GM12873 (cell line): ENCODE results near the gene TPPP2.

Experiments
- CTCF ChIP-seq: IDR thresholded peaks from 2 replicates; pipeline ENCODE4 v1.5.1; 2012; ENCODE audit warnings: low read depth, mild to moderate bottlenecking, moderate library complexity, low read length, control low read depth; ENCODE audit not compliant: insufficient read depth; ENCODE audit errors: missing control alignments

Gene TPPP2

DNA sequence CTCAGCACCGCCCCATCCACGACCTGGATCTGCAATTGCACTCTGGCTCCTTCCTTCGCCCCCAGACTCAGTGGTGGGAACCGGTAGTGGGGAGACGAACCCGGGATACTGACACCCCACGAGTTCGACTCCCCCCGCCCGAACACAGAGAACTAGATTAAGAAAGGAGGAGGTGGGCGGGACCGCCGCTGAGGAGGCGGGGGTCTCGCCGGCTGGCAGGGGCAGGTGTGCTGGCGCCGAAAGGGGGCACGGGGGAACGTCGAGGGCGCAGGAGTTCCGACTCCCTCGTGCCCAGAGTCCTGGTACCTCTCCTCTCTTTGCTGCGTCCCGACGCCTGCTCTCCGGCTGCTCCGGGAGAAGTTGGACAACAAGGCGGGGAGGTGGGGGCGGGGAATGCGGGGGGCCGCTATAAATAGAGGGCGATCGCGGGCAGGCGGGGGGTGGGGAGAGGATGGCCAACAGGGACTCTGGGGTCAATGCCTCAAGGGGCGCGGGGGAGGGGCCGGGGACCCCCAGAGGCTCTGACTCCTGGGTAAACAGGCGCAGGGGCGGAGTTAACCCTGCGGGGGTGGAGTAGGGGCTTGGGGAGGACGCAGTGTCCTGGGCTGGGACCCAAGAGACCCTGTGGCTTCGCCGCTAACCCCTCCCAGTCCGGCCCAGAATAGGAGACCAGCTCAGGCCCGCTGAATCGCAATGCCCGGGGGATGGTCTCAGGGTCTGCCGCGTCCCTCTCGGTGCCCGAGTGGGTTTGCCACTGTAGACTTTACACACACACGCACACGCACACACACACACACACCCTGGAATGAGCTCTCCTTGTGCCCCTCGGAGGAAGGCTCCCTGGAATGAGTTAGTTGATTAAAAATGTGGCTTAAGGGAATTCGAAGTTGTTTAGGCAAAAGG, 4.4 kb upstream of the TPPP2 start:
- no peak for TF ChIP-seq CTCF

GRCh38 chr14:21026274-21026987, 3.6 kb upstream of the TPPP2 start:
- no peak for TF ChIP-seq CTCF

DNA sequence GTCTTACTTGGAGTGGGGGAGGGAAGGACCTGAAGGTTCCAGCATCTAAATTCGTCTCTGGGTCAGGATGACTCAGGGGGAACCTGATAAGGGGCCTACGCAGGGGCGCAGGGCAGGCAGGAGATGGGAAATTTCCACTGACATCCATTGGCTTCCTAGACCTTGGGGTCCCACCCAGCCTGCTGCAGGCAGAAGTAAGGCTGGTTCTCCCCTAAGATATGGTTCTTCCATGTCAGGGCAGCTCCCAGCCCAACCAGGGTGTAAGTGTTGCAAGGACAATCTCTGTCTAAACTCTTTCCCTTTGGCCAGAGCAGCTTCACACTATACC, 3.1 kb upstream of the TPPP2 start:
- TF ChIP-seq CTCF: no peak

DNA sequence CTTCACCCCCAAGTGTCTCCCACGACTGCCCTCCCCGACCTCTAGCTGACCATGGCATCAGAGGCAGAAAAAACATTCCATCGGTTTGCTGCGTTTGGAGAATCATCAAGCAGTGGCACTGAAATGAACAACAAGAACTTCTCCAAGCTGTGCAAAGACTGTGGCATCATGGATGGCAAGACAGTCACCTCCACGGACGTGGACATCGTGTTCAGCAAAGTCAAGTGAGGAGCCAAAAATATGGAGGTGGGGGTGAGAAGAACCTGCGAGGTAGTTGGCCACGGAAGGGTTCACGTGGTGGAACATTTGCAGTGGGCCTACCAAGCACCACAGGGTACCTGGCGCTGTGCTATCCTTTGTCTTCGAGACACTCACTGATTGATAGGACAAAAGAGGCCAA, 514 bp downstream of the TPPP2 start:
- no peak for TF ChIP-seq CTCF

- TF ChIP-seq CTCF: no peak
These were observed 2.5 kb downstream of the TPPP2 start for GRCh38 chr14:21032326-21033132.

GRCh38 chr14:21033133-21033698, 3.2 kb downstream of the TPPP2 start:
- no peak for TF ChIP-seq CTCF
